Caco-2 (cell line): Measurements from ENCODE around the gene WDR54. TPM values are rescaled to one million over a fixed set of nuclear protein-coding genes. Genes with fewer than 3 reads are reported as not detected.

ENCODE experiments used
- BruUV-seq: library from RNA; stranded (reverse); fragments of 400-500 nt; replicated peaks from 2 replicates; lab custom pipeline; 2021; lab: Mats Ljungman, UMichigan
- CTCF ChIA-PET: fragments of 300-600 bp; sonication (Branson Sonifier 250); formaldehyde crosslinking; loops from one replicate; lab custom pipeline; 2022; ENCODE audit warnings: antibody characterized with exemption; lab: Charles Lee
- POLR2A ChIA-PET: fragments of 300-600 bp; sonication (Branson Sonifier 250); formaldehyde crosslinking; loops from one replicate; lab custom pipeline; 2022; ENCODE audit warnings: antibody characterized with exemption; lab: Charles Lee
- DNase-seq, 2 experiments: peaks; one replicate each; pipeline versions ENCODE4 v3.0.0 to v3.0.0-alpha.2; 2020 to 2022
- H3K27me3 ChIP-seq: replicated peaks from 2 replicates; pipeline ENCODE4 v1.6.0; 2011; ENCODE audit warnings: low read length; ENCODE audit not compliant: control insufficient read depth, insufficient read depth
- H3K36me3 ChIP-seq: 2 replicates; pipeline ENCODE4 v1.5.1; 2011; ENCODE audit warnings: low read length; ENCODE audit not compliant: control insufficient read depth, insufficient read depth
- H3K4me1 ChIP-seq: fragments of 250-450 bp; sonication (Bioruptor Pico); 2 replicates; pipeline ENCODE4 v1.5.1; 2020; ENCODE audit warnings: mild to moderate bottlenecking
- H3K4me3 ChIP-seq: 2 replicates; pipeline ENCODE4 v1.5.1; 2011; ENCODE audit warnings: low read depth, mild to moderate bottlenecking, control low read depth, low read length
- H3K9me3 ChIP-seq: fragments of 250-450 bp; sonication (Bioruptor Pico); 2 replicates; pipeline ENCODE4 v1.5.1; 2020; ENCODE audit warnings: mild to moderate bottlenecking, moderate library complexity
- H3K27ac Mint-ChIP-seq: one replicate; pipeline ENCODE4 v1.8.0; 2022; ENCODE audit warnings: mixed read lengths; ENCODE audit not compliant: unreplicated experiment
- H3K27me3 Mint-ChIP-seq: one replicate; pipeline ENCODE4 v1.8.0; 2022; ENCODE audit warnings: mixed read lengths; ENCODE audit not compliant: insufficient read depth, unreplicated experiment
- H3K36me3 Mint-ChIP-seq: one replicate; pipeline ENCODE4 v1.8.0; 2022; ENCODE audit warnings: mild to moderate bottlenecking, mixed read lengths; ENCODE audit not compliant: insufficient read depth, unreplicated experiment
- H3K4me1 Mint-ChIP-seq: one replicate; pipeline ENCODE4 v1.8.0; 2022; ENCODE audit warnings: low read depth, mixed read lengths; ENCODE audit not compliant: unreplicated experiment
- H3K4me3 Mint-ChIP-seq: one replicate; pipeline ENCODE4 v1.8.0; 2022; ENCODE audit warnings: mild to moderate bottlenecking, moderate library complexity, mixed read lengths; ENCODE audit not compliant: unreplicated experiment
- H3K9me3 Mint-ChIP-seq: one replicate; pipeline ENCODE4 v1.8.0; 2022; ENCODE audit warnings: mixed read lengths; ENCODE audit not compliant: unreplicated experiment
- intact Hi-C: fragments of 100-400 bp; cut with micrococcal nuclease; formaldehyde crosslinking; loops from one replicate; pipeline ENCODE4 v1.10.0; 2022; ENCODE audit not compliant: unreplicated experiment
- total RNA-seq: library from RNA; stranded (reverse); gene quantifications from 2 replicates; pipeline ENCODE4 v1.2.3, GENCODE V29; 2022
- TF ChIP-seq, protein P1 (sequence below), 2 experiments: fragments of 200-600 bp in 1 of 2; IDR thresholded peaks; 1 replicate in 1 of 2; 2 replicates in 1 of 2; pipeline versions ENCODE4 v1.5.1 to v1.8.0; 2011 to 2022; ENCODE audit warnings: antibody characterized with exemption in 1 of 2, control low read depth in 1 of 2, inconsistent platforms in 1 of 2, low read depth in 1 of 2, low read length in 1 of 2, mild to moderate bottlenecking in 1 of 2, moderate library complexity in 1 of 2; ENCODE audit not compliant: insufficient read depth in 1 of 2, severe bottlenecking in 1 of 2, unreplicated experiment in 1 of 2

Gene WDR54
- total RNA-seq, 1 experiment from 2014 or later = 9.9 TPM

DNA sequence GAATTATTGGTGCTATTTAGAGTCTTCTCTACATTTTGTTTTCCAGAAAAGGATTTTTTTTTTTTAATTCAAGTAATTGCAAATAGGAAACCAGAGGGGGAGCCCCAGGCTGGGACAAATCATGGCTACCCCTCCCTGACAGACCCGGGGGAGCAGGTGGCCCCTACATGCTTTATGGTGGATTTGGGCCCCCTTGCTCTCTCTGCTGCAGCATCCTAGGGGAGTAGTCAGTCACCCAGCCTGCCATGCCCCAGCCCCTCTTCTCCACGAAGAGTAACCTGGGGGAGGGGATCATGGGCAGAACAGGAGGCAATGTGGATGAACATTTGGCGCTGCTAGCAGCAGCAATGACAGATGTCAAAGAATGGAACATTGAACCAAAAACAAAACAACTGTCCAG lies 4.8 kb upstream of the WDR54 start:
- ChIA-PET POLR2A (no interaction called here), CTCF (no interaction called here)
- Mint-ChIP-seq H3K36me3 (peaks cover 8% of the 10 kb centered on the region), H3K4me3 (no peak overlapping the region), H3K27me3 (peaks cover 12% of the 10 kb centered on the region), H3K9me3 (no peaks in the 10 kb centered on the region), H3K27ac (no peak overlapping the region), H3K4me1 (peaks cover 6% of the 10 kb centered on the region)
- intact Hi-C loops = no loop called here
- H3K4me1 ChIP-seq = no peaks in the 10 kb centered on the region
- no TSS peak for BruUV-seq
- DNase-seq = no peak
- no peaks in the 10 kb centered on the region for H3K9me3 ChIP-seq
- no peaks in the 10 kb centered on the region for H3K36me3 ChIP-seq
- H3K27me3 ChIP-seq = no peaks in the 10 kb centered on the region
- no peak overlapping the region for H3K4me3 ChIP-seq
- TF ChIP-seq, protein P1, sequence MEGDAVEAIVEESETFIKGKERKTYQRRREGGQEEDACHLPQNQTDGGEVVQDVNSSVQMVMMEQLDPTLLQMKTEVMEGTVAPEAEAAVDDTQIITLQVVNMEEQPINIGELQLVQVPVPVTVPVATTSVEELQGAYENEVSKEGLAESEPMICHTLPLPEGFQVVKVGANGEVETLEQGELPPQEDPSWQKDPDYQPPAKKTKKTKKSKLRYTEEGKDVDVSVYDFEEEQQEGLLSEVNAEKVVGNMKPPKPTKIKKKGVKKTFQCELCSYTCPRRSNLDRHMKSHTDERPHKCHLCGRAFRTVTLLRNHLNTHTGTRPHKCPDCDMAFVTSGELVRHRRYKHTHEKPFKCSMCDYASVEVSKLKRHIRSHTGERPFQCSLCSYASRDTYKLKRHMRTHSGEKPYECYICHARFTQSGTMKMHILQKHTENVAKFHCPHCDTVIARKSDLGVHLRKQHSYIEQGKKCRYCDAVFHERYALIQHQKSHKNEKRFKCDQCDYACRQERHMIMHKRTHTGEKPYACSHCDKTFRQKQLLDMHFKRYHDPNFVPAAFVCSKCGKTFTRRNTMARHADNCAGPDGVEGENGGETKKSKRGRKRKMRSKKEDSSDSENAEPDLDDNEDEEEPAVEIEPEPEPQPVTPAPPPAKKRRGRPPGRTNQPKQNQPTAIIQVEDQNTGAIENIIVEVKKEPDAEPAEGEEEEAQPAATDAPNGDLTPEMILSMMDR (IDR thresholded peaks at IDR 0.05; ENCODE audit: insufficient read depth in 1 of 2, low read depth in 1 of 2, low read length in 1 of 2, severe bottlenecking in 1 of 2, unreplicated experiment in 1 of 2) = no peak

DNA sequence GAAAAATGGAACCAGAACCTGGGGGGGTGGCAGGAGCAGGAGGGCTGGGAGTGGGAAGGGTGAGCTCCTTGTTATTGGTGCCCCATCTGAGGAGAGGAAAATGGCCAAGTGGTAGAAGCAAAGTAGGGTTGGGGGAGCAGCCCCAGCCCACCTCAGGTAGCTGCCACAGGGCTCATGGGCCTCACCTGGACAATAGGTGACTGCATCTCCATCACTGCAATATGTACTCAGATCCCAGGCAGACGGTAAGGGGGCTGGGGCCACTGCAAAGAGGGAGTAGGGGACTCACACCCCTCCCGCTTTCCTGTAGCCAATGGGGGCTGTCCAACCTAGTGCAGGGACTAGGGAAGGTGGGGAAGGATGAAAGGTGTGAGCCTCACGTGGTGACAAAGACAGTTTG lies 4.3 kb upstream of the WDR54 start:
- ChIA-PET POLR2A (no interaction called here), CTCF (no interaction called here)
- no peak overlapping the region for H3K4me3 Mint-ChIP-seq
- TF ChIP-seq, protein P1 (IDR thresholded peaks at IDR 0.05; ENCODE audit: insufficient read depth in 1 of 2, low read depth in 1 of 2, low read length in 1 of 2, severe bottlenecking in 1 of 2, unreplicated experiment in 1 of 2) = no peak
- no peaks in the 10 kb centered on the region for H3K27me3 ChIP-seq
- BruUV-seq = no TSS peak
- intact Hi-C loops = no loop called here
- H3K4me1 ChIP-seq = no peaks in the 10 kb centered on the region
- no peak overlapping the region for H3K27ac Mint-ChIP-seq
- no peak for DNase-seq
- no peak overlapping the region for H3K4me3 ChIP-seq
- H3K36me3 ChIP-seq = no peaks in the 10 kb centered on the region
- H3K9me3 Mint-ChIP-seq = no peaks in the 10 kb centered on the region
- no peaks in the 10 kb centered on the region for H3K9me3 ChIP-seq
- H3K36me3 Mint-ChIP-seq = peaks cover 12% of the 10 kb centered on the region
- H3K27me3 Mint-ChIP-seq = peaks cover 12% of the 10 kb centered on the region
- H3K4me1 Mint-ChIP-seq = peaks cover 6% of the 10 kb centered on the region

GRCh38 chr2:74417763-74418162 lies 3.8 kb upstream of the WDR54 start:
- peaks cover 12% of the 10 kb centered on the region for H3K27me3 Mint-ChIP-seq
- POLR2A ChIA-PET = no interaction called here

More at GRCh38 chr2:74417763-74418162, 3.8 kb upstream of the WDR54 start:
- Histone ChIP-seq H3K27me3 (no peaks in the 10 kb centered on the region), H3K36me3 (no peaks in the 10 kb centered on the region), H3K4me3 (no peak overlapping the region), H3K9me3 (no peaks in the 10 kb centered on the region), H3K4me1 (no peaks in the 10 kb centered on the region)
- H3K27ac Mint-ChIP-seq = no peak overlapping the region
- BruUV-seq = no TSS peak
- intact Hi-C loops = no loop called here
- DNase-seq = no peak
- TF ChIP-seq, protein P1 (IDR thresholded peaks at IDR 0.05; ENCODE audit: insufficient read depth in 1 of 2, low read depth in 1 of 2, low read length in 1 of 2, severe bottlenecking in 1 of 2, unreplicated experiment in 1 of 2) = no peak
- no peaks in the 10 kb centered on the region for H3K9me3 Mint-ChIP-seq
- peaks cover 18% of the 10 kb centered on the region for H3K36me3 Mint-ChIP-seq
- H3K4me3 Mint-ChIP-seq = no peak overlapping the region
- peaks cover 9% of the 10 kb centered on the region for H3K4me1 Mint-ChIP-seq
- CTCF ChIA-PET = no interaction called here
